Measurements from ENCODE around the gene FGFR2.

The FGFR2 gene

DNA sequence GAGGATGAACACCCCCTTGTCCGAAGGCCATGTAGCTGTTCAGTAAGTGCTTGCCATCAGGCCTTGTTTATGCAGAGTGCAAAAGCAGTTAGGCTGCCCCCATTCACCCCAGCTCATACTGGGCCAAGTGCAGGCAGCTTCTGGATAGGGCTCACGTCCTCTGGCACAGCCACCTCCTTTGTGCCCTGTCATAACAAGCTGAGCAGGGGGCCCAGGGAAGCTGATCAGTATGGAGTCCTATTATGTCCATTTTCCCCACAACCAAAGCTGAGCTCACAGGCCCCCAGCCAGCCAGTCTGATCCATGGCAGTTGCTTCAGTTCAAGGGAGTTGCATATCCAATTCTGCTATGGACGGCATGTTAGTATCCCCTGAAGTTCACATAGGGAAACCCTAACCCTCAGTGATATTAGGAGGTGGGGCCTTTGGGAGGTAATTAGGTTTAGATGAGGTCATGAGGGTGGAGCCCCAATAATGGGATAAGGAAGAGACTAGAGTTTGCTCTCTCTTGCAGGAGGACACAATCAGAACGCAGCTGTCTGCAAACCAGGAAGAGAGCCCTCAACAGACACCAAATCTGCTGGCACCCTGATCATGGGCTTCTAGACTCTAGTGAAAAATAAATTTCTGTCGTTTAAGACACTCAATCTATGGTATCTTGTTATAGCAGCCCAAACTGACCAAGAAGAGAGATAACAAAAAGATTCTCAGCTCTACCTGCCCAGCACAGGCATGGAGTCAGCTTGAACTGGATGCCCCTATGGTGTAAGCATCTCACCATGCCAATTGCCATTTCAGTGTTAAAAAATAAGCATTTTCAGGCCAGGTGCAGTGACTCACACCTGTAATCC lies 155.9 kb downstream of the FGFR2 start:
- no peak for DNase-seq

DNA sequence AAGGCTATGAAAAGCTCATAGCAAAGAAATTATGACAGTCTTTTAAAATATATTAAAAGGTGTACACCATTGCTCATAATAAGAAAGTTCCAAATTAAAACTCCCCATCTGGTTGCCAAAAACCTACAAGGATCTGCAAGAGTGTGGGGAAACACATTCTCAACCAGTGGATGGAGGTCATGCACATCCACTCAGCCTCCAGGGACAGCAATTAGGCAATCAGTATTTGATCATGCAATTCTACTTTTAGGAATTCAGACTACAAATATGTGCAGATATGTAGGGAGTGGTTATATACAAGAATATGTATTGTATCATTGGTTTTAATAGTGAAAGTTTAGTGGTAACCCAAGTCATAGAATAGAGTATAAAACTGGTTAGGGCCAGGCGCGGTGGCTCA lies 157.8 kb downstream of the FGFR2 start:
- DNase-seq = no peak

DNA sequence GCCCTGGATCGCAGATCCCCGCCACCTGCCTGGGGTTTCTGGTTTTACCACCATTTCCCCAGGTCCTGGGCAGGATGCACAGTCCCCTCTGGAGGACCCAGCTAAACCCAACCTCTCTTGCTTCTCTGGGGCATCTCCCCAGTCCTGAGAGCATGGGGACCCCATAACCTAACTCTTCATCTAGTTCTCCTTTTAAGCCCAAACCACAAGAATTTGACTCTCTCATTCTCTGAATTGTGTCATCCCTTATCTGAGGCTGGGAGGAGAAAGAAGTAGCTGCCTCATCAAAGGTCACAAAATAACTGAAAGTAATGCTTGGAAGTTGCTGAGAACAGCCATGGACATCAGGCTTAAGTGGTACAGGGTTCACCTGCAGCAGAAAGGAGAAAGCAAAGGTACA lies 159.9 kb downstream of the FGFR2 start:
- no peak for DNase-seq

DNA sequence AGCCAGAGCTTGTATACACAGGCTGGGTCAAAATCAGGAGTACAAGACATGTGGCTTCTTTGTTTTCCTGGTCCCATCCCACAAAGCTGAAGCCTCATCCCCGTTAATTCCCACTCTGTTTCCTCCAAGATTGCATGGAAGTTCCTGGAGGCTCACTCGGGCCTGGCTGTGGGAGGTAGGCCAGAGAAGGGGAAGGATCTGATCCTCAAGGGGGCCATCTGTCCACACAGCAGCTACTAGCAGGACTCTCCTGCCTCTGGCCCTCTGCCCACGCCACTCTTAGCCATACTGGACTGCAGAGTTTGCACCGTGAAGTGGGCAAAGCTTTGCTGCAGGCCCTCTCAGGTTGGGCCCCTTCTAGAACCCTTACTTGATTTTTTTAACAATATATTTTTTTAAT lies 160.6 kb downstream of the FGFR2 start:
- DNase-seq = peak; percentile 57

DNA sequence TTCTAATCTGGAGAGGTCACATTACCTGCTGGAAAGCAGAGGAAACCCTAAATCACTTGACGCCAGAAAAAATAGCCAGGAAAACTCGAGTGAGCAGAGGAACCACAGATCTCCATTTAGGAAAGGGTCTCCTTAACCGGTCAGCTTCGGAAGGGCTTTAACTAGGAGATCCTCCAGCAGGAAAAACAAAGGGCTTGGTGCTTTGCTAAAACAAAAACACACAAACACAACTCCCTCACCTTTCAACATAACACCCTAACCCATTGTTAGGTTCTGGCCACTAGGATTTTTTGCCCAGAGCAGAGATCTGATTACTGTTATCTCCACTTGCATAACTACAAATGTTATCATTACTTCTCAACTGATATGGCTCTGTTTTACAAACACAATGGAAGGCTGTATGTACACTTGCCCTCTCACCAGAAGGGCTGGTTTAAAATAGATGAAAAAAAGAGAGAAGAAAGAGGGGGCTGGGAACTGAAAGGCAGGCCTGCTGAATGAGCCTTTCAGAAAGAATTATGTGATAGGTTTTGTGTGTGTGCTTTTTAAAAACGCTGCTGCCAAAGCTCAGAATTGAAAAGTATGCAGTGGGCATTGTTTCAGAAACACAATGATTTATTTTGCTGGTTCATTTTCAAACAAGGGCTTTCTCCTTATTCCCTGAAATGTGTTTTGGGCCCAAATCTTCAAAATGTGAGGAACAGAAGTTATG lies 161.5 kb downstream of the FGFR2 start:
- no peak for DNase-seq

DNA sequence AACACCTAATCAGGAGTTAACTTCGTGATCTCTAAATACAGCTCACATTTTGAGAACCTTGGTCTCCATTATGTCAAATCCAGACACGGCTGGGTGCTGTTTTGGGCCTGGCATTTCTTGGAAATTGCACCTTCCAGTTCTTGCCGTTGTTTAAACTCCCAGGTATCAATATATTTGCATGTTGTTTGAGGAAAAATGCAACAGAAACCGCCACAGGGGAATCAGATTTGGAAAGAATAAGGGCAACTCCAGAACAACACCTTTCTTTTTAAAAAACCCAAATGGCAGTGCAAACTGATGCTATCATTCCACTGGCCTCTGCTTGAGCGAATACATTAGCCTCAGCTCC lies 162.0 kb downstream of the FGFR2 start:
- DNase-seq = no peak

- no peak for DNase-seq
These were observed 163.0 kb downstream of the FGFR2 start for GRCh38 chr10:121435099-121435875.

DNA sequence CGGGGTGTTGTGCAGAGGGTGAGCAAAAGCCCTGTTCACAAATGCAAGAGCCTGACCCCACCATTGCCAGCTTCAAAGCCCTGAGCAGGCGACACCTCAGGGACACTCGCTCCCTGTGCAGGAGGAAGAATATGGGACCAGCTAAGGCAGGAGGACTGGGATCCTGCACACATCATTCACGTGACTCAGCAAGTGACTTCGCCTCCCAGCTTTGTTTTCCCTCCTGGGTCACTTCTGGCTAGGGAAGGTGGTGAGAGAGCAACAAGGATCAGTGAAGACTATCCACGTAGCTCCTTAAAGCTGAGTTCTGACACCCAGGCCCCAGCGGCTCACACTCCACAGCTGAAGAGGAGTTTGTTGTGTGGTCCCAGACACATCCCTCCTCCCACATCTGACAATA lies 164.3 kb downstream of the FGFR2 start:
- DNase-seq = no peak

- no peak for DNase-seq
These were observed 169.4 kb downstream of the FGFR2 start for GRCh38 chr10:121428867-121429266.

Measured in femur (tissue), 1 donor.